AG10803 (cell line): ENCODE data around the gene EIF6.
"Not testable (repeated sequence)": the region's sequence is repeated elsewhere in the genome, so short reads cannot be mapped to it uniquely, and the experiment has no call there.

Source experiments
- DNase-seq: peaks from one replicate; pipeline ENCODE4 v3.0.0; 2010; ENCODE audit warnings: low read depth
- H3K4me3 ChIP-seq: 2 replicates; pipeline ENCODE4 v1.5.1; 2011; ENCODE audit warnings: mild to moderate bottlenecking, low read length, control low read depth
- CTCF ChIP-seq: conservative IDR thresholded peaks from 2 replicates; pipeline ENCODE4 v1.5.1; 2011; ENCODE audit warnings: mild to moderate bottlenecking, low read length, control low read depth, inconsistent platforms

EIF6 gene

GRCh38 chr20:35262731-35263531, 21.6 kb downstream of the EIF6 start:
- TF ChIP-seq CTCF: peak; percentile 26

GRCh38 chr20:35262321-35262720, 22.3 kb downstream of the EIF6 start:
- DNase-seq, H3K4me3 ChIP-seq: not testable (repeated sequence)

More at GRCh38 chr20:35262731-35263531, 21.6 kb downstream of the EIF6 start:
- DNase-seq: peak; percentile 78
- H3K4me3 ChIP-seq: not testable (repeated sequence)

GRCh38 chr20:35260426-35260825, 24.1 kb downstream of the EIF6 start:
- TF ChIP-seq CTCF: no peak
- H3K4me3 ChIP-seq: no peak overlapping the region
- DNase-seq: no peak

- no peak for TF ChIP-seq CTCF
- DNase-seq: peak; percentile 38
These were observed 27.2 kb downstream of the EIF6 start for GRCh38 chr20:35257175-35257909.

GRCh38 chr20:35254448-35254999, 30.0 kb downstream of the EIF6 start:
- no peak overlapping the region for H3K4me3 ChIP-seq
- no peak for TF ChIP-seq CTCF
- no peak for DNase-seq

More at GRCh38 chr20:35257175-35257909, 27.2 kb downstream of the EIF6 start:
- H3K4me3 ChIP-seq: no peak overlapping the region

GRCh38 chr20:35253010-35253409, 31.6 kb downstream of the EIF6 start:
- no peak for TF ChIP-seq CTCF
- no peak overlapping the region for H3K4me3 ChIP-seq
- DNase-seq: no peak

- not testable (repeated sequence) for H3K4me3 ChIP-seq, DNase-seq
These were observed 32.0 kb downstream of the EIF6 start for GRCh38 chr20:35252598-35252997.

- TF ChIP-seq CTCF: no peak
- no peak for DNase-seq
- no peak overlapping the region for H3K4me3 ChIP-seq
These were observed 32.5 kb downstream of the EIF6 start for GRCh38 chr20:35252037-35252461.
